NCI-H460 (cell line): Measurements from ENCODE around the gene NGRN. TPM values are rescaled to one million over a fixed set of nuclear protein-coding genes. Genes with fewer than 3 reads are reported as not detected.

Experiments
- DNase-seq: peaks from one replicate; pipeline ENCODE4 v3.0.0-alpha.2; 2016; ENCODE audit warnings: low read depth; ENCODE audit errors: extremely low read depth
- polyA plus RNA-seq: library from polyadenylated mRNA; depleted of rRNA; stranded (reverse); fragments of >200 nt; gene quantifications from 2 replicates; pipeline ENCODE4 v1.2.3, GENCODE V29; 2014; cell fraction: nucleus; rRNA removed
- total RNA-seq: library from RNA; depleted of rRNA; stranded (reverse); fragments of >200 nt; shearing (Covaris generic); gene quantifications from 2 replicates; pipeline ENCODE4 v1.2.3, GENCODE V29; 2014; rRNA removed

Gene NGRN, protein sequence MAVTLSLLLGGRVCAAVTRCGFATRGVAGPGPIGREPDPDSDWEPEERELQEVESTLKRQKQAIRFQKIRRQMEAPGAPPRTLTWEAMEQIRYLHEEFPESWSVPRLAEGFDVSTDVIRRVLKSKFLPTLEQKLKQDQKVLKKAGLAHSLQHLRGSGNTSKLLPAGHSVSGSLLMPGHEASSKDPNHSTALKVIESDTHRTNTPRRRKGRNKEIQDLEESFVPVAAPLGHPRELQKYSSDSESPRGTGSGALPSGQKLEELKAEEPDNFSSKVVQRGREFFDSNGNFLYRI
- 119 and 120 TPM in 2 replicates for total RNA-seq
- polyA plus RNA-seq = 56.8 and 59.8 TPM in 2 replicates

DNA sequence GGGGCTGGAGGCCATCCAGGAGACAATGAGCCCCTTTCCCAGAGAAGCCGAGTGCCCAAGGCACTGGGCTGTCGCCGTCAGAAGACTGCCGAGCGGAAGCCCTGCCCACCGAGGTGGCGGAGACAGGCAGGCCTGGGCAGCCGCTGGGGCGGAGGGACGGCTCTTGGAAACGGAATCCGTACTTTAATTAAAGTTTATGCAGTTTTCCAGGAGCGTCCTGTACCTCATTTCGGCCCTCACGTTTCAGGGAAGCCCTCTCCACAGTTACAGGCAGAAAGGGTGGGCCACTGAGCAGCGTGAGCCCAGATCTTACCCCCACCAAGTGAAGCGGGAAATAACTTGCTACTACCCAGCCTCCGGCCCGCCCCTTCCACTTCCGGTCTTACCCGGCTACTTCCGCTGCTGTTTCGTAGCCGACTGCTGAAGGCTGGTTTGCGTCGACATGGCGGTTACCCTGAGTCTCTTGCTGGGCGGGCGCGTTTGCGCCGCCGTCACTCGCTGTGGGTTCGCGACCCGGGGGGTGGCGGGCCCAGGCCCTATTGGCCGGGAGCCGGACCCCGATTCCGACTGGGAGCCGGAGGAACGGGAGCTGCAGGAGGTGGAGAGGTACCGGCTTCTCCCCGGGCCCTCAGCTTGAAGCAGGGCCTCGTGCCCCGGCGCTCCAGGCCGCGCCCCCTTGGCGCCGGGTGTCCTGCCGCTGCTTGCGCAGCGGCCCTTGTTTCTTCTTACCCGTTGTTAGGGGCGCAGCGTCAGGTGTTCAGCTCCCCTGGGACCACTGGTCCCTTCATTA lies at the start of gene NGRN:
Gene NGRN, plus strand, starts transcription at position 402 of the 790 bp plus-strand sequence. Its CDS starts 41 bp downstream, at position 443.
- DNase-seq = peak; percentile 84

DNA sequence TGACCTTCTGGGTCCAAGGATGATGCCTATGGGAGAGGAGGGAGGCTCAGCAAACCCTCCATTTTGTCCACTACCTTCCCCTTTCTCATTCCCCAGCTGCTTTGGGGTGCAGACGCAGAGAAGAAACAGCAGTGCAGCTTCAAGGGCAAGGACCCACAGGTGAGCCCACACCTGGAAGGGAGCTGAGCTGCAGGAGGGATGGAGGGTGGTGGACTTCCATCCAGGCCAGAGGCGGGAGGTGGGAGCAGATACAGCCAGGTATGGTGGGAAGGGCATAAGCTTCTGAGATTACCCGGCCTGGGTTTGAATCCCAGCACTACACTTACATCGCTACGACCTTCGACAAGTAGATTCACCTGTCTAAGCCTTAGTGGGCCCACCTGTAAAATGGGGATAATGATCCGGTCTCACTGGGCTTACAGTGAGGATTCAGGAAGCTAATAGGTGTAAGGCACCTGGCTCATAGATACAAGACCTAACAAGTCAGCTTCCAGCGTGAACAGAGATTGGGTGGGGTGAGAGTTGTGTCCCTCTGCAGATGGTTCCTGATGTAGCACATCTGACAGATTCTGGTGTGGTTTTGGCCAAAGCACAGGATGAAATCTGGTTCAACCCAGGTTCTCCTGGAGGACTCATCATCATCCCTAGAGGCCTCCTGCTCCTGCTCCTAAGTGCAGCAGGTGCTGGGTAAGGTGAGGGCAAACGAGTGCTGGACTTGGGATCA lies 47.6 kb upstream of the NGRN start:
- DNase-seq = no peak

DNA sequence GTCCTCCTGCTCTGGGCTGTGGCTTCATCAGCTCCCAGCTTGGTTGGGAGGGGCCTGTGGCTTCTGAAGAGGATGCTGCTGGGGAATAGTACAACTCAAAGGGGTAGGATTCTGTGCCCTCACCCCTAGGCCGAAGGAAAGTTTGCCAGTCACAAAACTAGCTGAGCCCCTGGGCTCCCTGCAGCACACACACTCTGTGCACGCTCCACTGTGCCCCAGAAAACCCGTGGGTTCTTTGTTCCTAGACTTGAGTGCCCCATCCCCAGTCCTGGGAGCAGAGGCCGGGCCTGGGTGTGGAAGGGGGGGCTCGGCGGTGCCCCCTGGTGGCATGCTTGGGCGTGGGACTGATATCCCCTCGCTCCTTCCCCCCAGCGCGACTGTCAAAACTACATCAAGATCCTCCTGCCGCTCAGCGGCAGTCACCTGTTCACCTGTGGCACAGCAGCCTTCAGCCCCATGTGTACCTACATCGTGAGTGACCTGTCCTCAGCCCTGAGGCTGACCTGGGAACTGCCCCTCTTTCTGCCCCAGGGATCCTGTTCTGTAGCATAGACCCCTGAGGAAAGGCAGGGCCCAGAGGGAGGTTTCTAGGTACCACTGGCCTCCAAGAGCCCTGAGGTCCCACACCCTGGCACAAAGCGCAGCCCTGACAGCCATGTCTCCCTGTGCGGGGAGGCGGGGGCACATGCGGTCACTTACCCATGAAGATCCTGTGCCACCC lies 45.9 kb upstream of the NGRN start:
- no peak for DNase-seq

DNA sequence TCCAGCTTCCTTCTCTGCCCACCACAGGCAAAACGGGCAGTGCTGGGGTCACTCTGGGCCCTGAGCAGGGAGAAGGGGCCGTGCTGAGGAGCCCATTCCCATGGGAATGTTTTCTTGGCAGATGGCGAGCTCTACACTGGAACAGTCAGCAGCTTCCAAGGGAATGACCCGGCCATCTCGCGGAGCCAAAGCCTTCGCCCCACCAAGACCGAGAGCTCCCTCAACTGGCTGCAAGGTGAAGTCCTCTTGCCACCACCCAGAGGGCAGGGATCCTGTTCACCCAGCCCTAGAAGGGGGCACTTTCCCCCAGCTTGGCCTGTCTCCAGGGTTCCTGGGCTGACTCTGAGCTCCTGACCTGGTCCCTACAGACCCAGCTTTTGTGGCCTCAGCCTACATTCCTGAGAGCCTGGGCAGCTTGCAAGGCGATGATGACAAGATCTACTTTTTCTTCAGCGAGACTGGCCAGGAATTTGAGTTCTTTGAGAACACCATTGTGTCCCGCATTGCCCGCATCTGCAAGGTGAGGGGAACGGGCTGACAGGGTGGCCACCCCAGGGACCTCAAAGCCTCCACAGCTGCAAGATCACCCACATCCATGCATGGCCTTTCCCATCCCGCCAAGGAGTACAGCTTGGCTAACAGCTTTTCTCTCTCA lies 44.1 kb upstream of the NGRN start:
- DNase-seq = peak; percentile 72

DNA sequence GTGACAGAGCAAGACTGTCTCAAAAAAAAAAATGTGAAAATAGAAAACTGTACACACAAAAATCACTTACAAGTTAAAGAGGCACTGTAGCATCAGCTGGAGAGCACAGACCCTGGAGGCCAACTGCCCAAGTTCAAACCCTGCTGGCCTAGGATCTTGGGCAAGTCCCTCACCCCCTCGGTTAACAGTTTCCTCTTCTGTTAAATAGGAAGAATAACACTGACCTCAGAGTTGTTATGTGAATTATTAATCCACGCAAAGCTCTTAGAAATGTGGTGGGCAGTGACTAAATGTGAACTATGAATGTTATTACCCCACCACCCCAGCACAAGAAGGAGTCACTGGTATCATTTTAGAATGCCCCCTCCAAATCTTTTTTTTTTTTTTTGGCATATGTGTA lies 42.9 kb upstream of the NGRN start:
- DNase-seq = no peak

DNA sequence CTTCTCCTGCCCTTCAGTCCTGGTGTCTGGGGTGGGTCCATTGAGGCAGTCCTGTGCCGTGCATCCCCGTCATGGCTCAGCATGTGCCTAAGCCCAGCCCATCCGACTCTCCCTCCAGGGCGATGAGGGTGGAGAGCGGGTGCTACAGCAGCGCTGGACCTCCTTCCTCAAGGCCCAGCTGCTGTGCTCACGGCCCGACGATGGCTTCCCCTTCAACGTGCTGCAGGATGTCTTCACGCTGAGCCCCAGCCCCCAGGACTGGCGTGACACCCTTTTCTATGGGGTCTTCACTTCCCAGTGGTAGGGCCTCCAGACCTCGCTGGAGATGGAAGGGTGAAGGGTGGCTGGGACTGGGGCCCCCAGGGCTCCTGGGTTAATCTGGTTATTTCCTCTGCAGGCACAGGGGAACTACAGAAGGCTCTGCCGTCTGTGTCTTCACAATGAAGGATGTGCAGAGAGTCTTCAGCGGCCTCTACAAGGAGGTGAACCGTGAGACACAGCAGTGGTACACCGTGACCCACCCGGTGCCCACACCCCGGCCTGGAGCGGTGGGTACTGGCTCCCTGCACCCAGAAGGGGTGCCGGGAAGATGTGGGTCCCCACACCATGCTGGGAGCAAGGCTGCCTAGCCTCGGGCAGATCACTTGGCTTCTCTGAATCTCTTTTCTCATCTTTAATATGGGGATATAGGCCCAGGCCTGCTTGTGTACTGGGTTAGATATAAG lies 41.9 kb upstream of the NGRN start:
- DNase-seq = no peak

DNA sequence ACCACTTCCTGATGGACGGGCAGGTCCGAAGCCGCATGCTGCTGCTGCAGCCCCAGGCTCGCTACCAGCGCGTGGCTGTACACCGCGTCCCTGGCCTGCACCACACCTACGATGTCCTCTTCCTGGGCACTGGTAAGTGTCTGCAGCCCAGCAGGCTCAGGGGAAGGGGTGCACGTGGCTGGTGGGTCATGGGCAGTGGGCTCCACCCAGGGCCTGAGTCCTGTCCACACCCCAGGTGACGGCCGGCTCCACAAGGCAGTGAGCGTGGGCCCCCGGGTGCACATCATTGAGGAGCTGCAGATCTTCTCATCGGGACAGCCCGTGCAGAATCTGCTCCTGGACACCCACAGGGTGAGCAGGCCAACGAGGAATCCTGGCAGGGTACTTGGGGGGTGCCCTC lies 40.4 kb upstream of the NGRN start:
- no peak for DNase-seq

DNA sequence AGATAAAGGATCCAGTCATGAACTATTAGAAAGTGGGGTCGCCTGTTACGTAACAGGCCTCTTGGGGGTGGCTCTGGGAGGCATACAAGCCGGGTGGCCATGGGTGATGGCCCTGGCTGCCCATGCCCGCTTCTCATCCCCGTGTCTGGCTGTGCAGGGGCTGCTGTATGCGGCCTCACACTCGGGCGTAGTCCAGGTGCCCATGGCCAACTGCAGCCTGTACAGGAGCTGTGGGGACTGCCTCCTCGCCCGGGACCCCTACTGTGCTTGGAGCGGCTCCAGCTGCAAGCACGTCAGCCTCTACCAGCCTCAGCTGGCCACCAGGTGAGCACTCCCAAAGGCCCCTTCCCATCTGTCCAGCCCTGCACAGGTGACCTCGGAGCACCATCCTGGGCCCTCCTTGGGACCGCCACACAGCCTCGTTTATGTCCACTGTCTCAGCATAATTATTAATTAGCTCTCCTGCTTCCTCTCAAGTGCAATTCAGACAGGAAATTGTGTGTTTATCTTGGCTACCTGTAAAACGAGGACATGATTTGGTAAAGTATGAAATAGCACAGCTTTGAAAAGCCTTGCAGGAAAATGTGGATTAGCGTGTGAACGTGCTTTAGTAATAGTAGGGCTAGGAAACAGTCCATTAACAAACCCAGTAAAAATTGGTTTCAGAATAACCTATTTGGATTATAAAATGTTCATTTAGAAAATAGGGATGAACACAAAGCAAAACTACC lies 39.8 kb upstream of the NGRN start:
- no peak for DNase-seq

DNA sequence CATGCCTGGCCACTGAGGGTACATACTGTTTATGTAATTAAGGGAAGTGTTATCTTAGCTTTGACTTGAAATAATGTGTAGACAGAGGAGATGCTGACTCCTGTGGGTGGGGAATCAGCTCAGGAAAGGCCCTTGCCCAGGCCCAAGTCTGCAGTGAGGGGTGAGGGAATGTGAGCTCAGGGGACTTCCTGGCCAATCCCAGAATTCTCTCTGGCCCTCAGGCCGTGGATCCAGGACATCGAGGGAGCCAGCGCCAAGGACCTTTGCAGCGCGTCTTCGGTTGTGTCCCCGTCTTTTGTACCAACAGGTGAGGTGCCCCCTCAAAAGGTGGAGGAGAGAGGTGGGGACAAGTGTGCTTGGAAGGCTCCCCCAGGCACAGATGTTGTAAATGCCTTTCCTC lies 38.1 kb upstream of the NGRN start:
- no peak for DNase-seq

DNA sequence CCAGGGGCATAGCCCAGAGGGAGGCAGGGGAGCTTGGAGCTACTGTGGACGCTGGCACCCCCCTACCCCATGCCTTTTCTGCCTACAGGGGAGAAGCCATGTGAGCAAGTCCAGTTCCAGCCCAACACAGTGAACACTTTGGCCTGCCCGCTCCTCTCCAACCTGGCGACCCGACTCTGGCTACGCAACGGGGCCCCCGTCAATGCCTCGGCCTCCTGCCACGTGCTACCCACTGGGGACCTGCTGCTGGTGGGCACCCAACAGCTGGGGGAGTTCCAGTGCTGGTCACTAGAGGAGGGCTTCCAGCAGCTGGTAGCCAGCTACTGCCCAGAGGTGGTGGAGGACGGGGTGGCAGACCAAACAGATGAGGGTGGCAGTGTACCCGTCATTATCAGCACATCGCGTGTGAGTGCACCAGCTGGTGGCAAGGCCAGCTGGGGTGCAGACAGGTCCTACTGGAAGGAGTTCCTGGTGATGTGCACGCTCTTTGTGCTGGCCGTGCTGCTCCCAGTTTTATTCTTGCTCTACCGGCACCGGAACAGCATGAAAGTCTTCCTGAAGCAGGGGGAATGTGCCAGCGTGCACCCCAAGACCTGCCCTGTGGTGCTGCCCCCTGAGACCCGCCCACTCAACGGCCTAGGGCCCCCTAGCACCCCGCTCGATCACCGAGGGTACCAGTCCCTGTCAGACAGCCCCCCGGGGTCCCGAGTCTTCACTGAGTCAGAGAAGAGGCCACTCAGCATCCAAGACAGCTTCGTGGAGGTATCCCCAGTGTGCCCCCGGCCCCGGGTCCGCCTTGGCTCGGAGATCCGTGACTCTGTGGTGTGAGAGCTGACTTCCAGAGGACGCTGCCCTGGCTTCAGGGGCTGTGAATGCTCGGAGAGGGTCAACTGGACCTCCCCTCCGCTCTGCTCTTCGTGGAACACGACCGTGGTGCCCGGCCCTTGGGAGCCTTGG lies 37.4 kb upstream of the NGRN start:
- no peak for DNase-seq

DNA sequence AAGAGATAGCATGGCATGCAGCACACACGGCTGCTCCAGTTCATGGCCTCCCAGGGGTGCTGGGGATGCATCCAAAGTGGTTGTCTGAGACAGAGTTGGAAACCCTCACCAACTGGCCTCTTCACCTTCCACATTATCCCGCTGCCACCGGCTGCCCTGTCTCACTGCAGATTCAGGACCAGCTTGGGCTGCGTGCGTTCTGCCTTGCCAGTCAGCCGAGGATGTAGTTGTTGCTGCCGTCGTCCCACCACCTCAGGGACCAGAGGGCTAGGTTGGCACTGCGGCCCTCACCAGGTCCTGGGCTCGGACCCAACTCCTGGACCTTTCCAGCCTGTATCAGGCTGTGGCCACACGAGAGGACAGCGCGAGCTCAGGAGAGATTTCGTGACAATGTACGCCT lies 36.5 kb upstream of the NGRN start:
- no peak for DNase-seq

DNA sequence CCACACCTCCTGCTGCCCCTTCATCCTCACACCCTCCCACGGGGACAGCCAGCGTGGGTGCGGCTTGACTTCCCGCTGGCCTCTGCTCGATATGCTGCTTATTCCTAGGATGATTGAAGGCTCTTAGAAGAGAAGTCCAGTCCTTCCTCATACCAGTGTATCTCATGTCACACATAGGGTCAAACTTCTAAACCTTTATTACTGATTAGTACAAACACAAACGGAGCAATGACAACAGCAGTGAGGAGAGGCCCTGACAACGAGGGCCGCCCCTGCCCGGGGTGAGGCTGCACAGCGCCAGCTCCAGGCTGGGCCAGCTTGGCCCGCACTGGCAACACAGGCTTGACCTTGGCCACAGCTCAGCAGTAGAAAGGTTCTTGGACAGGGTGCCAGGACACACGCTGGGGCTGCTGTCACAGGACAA lies 35.4 kb upstream of the NGRN start:
- DNase-seq = no peak

DNA sequence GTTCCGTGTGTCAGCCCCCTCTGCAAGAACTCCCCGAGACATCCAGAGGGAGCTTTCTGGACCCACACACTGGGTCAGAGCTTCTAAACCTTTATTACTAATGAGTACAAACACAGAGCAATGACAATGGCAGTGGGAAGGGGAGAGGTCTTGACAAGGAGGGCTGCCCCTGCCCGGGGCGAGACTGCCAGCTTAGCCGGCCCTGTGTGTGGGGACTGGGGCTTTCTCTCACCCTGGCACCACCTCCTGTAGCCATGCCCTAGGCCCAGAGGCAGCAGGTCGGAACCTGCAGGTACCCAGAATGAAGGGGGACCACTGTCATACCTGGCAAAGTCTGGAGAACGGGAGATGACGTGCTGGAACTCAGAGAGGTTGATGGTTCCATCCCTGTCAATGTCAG lies 34.9 kb upstream of the NGRN start:
- DNase-seq = no peak

DNA sequence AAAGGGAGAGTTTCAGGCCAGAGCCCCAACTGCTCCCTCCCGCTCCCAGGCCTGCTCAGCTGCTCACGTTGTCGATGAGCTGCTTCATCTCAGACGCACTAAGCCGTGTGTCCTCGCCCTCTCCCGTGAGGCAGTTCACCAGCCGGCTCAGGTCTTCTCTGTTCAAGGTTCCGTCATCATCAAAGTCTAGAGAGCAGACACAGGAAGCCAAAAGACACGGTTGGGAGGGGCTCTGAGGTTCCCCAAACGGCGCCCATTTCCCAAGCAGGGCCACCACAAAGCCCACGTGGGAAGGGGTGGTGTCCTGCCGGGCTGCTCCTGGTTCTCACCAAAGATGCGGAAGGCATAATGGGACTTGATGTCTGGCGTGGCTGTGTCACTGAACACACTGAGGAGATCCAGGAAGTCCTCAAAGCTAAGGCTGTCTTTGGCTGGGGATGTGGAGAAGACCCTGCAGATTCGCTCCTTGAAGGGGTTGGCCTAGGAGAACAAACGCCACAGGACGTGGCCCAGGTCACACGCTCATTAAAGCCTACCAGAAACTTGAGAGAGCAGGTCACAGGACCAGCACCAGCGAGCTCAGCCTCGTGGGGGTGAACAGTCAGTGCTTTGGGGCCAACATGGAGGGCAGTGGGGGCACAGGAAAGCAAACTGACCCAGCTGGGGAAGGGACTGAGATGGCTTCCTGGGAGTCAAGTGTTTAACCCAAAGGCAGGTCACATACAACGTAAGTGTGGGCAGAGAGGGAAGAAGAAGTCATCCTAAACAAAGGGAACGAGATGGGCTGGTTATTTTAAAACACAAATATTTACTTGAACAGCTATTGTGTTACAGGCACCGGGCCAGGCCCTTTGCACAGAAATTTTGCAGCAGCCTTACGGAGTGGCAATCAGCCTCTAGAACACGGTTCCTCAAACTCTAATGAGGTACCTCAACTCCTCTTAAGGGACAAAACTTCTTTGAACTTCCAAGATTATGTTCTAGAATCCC lies 34.1 kb upstream of the NGRN start:
- DNase-seq = no peak

DNA sequence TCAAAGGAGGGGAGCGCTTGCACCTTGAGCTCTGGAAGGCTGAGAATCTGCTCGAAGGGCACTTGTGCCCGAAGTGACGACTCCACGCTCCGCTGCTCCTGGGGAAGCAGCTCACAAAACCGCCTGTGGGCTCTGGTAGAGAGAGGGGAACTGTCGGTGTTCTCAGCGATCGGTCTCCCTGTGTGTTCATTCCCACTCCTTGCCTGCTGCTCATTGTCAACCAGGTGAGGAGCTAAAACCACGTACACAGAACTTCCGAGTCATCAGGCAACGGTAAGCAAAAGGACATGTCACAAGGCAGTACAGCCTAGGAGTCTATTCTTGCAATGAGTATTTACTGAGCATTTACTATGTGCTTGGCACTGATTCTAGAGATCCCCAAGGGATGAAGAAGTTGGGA lies 33.3 kb upstream of the NGRN start:
- DNase-seq = no peak

DNA sequence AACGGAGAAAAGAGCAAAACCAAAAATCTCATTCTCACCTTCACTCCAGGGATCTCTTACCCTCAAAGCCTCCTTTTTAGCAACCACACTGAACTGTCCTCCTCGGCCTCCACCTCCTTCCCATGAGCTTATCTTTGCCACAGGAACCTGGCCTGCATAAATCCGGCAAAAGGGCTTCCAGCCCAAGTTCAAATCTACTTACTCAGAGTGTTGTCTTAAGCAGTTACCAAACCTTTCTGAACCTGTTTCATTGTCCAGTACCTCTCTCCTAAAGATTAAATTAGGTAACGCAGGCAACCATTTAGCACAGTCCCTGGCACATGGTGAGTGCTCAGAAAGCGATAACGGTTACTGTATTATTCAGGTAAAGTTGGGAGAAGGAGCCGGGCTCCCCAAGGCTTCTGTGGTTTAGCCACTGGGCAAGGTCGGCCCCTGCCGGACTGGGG lies 32.5 kb upstream of the NGRN start:
- no peak for DNase-seq
